ENCODE measurements around the gene TMEM140.
"Not testable (repeated sequence)": the region's sequence is repeated elsewhere in the genome, so short reads cannot be mapped to it uniquely, and the experiment has no call there.

TMEM140 gene

GRCh38 chr7:135147899-135148721 lies at the start of gene TMEM140:
TMEM140 (plus strand) TSS chr7:135148072; CDS start chr7:135164442, 16,370 bp downstream.
- no peak for DNase-seq

GRCh38 chr7:135098391-135098790 lies 49.5 kb upstream of the TMEM140 start:
- no peak for DNase-seq

GRCh38 chr7:135100856-135101255 lies 47.0 kb upstream of the TMEM140 start:
- DNase-seq, result no peak

- no peak for DNase-seq
These were observed 45.5 kb upstream of the TMEM140 start for GRCh38 chr7:135102372-135102771.

- DNase-seq, result no peak
These were observed 38.3 kb upstream of the TMEM140 start for GRCh38 chr7:135109562-135109961.

GRCh38 chr7:135109976-135110375 lies 37.9 kb upstream of the TMEM140 start:
- no peak for DNase-seq

GRCh38 chr7:135111379-135111778 lies 36.5 kb upstream of the TMEM140 start:
- DNase-seq, result no peak

- DNase-seq, result no peak
These were observed 33.2 kb upstream of the TMEM140 start for GRCh38 chr7:135114622-135115021.

- no peak for DNase-seq
These were observed 30.8 kb upstream of the TMEM140 start for GRCh38 chr7:135117096-135117495.

GRCh38 chr7:135121868-135122267 lies 26.0 kb upstream of the TMEM140 start:
- no peak for DNase-seq

GRCh38 chr7:135124631-135125030 lies 23.2 kb upstream of the TMEM140 start:
- DNase-seq, result not testable (repeated sequence)

- DNase-seq, result no peak
These were observed 18.9 kb upstream of the TMEM140 start for GRCh38 chr7:135128931-135129330.

GRCh38 chr7:135129579-135129978 lies 18.3 kb upstream of the TMEM140 start:
- no peak for DNase-seq

- no peak for DNase-seq
These were observed 3.8 kb upstream of the TMEM140 start for GRCh38 chr7:135143885-135144668.

GRCh38 chr7:135147341-135147898 lies 452 bp upstream of the TMEM140 start:
- no peak for DNase-seq

- no peak for DNase-seq
These were observed 2.4 kb downstream of the TMEM140 start for GRCh38 chr7:135150072-135150782.

- no peak for DNase-seq
These were observed 3.3 kb downstream of the TMEM140 start for GRCh38 chr7:135151132-135151531.

- no peak for DNase-seq
These were observed 3.7 kb downstream of the TMEM140 start for GRCh38 chr7:135151533-135151932.

GRCh38 chr7:135152442-135152841 lies 4.6 kb downstream of the TMEM140 start:
- no peak for DNase-seq

- no peak for DNase-seq
These were observed 6.9 kb downstream of the TMEM140 start for GRCh38 chr7:135154734-135155133.

- no peak for DNase-seq
These were observed 8.4 kb downstream of the TMEM140 start for GRCh38 chr7:135156290-135156689.

- no peak for DNase-seq
These were observed 10.3 kb downstream of the TMEM140 start for GRCh38 chr7:135158141-135158655.

- no peak for DNase-seq
These were observed 11.0 kb downstream of the TMEM140 start for GRCh38 chr7:135158874-135159273.
